Measurements from ENCODE around the gene GOLGA6L9.
"Not testable (repeated sequence)": the region's sequence is repeated elsewhere in the genome, so short reads cannot be mapped to it uniquely, and the experiment has no call there.

The GOLGA6L9 gene

DNA sequence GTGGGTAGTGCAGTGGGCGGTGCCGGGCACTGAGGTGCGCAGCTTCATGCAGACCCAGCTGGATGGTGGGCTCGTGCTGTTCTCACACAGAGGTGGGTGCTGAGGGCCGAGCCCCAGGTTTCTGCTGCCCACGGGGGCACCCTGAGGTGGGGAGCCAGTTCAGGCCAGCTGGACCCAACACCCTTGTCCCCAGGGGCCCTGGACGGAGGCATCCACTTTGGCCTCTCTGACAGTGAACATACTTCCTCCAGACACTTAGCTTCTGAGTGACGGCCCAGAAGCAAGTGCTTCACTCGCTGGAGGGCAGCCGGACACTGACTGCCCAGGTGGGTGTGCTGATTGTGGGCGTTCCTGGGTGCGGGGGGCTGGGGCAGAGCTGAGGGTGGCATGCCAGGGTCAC lies 39.8 kb downstream of the GOLGA6L9 start:
- DNase-seq: not testable (repeated sequence)

DNA sequence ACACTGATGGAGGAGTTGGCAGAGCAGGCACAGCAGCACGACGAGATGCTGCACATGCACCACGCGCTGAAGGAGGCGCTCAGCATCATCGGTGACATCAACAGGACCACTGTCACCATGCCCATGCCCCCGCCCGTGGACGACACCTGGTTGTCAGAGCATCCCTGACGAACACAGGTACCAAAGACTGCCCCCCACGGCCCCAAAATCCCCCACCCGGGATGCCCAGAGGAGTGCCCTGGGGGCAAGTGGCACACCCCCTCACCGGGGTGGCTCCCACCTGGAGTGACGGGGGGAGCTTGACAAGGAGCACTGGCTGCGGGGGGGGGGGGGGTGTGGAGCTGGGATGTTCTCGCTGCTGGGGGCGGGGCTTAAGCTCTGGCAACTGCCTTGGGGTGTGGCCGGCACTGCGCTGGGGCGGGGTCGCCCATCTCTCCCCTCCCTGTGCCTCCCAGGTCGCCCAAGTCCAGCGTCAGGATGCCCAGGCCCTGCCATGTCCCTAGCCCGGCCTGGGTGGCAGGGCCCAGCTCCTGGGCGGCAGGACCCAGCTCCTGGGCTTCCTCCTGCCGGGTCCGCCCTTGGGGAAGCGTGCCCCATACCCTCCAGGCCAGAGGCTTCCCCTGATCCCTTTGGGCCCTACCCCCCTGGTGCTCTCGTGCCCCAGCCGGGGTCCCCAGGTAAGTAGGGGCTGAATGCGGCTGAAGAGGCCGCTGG lies 42.8 kb downstream of the GOLGA6L9 start:
- DNase-seq: not testable (repeated sequence)

DNA sequence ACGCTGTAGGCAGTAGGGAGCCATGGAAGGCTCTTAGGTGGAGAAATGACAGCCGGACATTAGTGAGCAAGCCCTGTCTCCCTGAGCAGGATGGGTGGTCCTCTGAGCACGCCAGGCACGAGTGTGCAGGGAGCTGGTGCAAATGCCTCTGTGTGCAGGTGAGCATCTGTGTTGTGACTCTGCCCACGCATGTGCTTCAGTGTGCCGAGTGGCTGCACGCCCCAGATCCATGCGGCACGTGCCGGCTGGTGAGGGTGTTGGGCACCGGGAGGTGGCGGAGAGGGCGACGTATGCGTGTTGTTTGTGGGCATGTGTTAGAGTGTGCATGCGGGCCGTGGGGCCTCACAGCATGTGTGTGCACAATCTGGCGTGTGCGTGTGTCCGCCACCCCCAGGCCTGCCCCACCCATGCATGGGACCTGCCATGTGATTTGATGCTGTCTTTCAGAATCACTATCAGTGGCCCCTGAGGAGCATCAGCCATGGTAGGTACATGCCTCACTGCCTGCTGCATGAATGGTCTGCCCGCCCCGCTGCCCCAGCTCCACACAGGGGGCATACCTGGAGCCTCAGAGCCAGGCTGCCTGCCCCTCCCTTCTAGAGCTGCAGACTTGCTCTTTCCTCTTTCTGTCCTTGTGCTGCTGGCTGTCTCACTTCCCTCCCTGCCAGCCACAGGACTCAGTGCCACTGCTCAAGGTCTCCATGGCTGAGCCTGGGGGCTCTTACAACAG lies 45.1 kb downstream of the GOLGA6L9 start:
- not testable (repeated sequence) for DNase-seq

DNA sequence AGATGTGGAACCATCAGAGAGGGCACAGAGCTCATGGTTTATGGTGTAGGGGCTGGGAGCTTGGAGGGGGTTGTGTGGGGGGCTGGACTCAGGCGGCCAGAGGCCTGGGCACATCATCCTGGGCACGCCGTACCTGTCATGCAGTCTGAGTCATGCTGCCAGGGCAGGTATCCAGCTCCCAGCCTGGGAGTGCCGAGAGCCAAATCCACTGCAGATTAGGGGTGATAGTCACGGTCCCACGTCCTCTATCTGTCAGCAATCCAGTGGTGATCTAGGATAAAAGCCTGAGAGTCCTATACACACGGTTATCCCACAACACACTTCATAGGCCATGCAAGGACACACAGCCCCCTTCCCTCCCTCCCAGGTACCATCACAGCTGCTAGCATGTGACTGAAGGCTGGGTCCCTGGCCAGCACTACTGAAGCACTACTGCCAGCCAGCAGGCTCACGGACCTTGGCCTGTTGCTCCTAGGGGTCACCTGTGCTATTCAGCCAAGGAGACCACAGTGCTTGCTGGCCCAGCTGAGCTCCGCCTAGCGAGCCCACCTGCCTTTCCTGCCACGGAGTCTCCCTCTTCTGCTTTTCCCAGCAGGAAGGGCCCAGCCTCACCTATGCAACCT lies 45.8 kb downstream of the GOLGA6L9 start:
- DNase-seq: not testable (repeated sequence)

DNA sequence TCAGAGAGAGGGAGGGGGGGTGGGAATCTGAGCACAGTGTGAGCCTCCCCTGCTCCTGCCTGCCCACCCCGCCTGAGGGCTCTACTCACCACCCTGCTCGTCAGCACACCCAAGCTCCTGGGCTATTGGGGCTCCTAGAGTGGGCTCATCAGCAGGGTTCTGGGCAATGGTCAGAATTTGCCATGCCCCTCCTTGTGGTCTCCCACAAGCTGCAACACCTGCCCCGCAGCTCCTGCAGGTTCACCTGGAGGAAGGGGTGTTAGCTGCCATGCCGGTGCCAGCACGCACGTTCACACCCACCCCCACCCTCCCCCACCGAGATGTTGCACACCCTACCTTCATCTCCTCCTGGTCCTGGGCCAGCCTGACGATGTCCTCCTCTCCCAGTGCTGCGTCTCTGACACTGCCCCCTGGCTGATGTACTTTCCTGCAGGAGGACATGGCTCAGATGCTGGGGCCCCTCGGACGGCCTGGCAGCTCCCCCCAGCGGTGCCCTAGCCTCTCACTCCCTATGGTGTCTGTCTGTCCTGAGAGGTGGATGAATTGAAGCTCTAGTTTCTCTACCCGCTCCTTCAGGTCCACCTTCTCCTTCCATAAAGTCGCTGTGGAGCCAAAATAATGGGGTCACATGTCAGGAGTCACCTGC lies 47.2 kb downstream of the GOLGA6L9 start:
- not testable (repeated sequence) for DNase-seq

DNA sequence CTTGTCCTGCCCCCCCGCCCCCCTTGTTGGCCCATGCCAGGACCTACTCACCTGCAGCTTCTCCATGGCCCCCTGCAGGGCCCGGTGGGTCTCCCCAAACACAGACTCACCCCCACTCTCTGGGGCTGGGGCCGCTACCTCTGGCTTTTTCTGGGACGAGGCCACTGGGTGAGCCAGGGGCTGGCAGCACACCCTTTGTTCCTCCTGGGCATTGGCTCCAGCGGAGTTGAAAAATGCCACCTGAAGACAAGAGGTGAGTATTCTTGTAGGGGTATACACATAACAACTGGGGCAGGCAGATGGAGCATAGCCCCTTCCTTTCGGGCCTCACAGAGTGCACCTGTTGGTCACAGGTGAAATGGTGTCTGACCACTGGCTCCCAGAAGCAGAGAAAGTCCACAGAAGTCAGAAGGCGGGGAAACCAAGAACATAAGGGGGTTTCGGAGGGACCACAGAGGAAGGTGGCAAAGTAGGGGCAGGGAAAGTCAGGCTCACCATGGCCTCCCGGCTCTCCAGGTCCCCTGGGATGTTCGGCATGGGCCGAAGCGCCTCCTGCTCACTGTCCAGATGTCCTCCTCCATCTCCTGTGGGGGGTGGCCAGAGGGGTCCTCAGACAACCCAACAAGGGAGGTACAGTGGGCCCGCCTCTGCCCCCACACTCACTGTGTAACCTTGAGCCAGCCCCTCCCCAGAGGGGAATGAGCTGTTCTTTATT lies 47.9 kb downstream of the GOLGA6L9 start:
- DNase-seq: not testable (repeated sequence)
